Kidney (tissue), 14 donors: Measurements from ENCODE around the gene NEDD4L. TPM values are rescaled to one million over a fixed set of nuclear protein-coding genes. Genes with fewer than 3 reads are reported as not detected.

ENCODE experiments used
- DNase-seq, 5 donors: peaks; one replicate each; pipeline ENCODE4 v3.0.0-alpha.2; 2013 to 2020
- FAIRE-seq: peaks from 2 replicates; lab custom pipeline; 2012; peaks lifted over from hg19 to GRCh38; lab: Jason Lieb, UNC
- H3K27ac ChIP-seq, 2 donors: one replicate each; pipeline ENCODE4 v1.7.0; 2013; ENCODE audit warnings: low read depth in 2 of 2, low read length in 2 of 2, inconsistent platforms in 1 of 2
- H3K27me3 ChIP-seq: one replicate; pipeline ENCODE4 v1.7.1; 2013; ENCODE audit warnings: low read length, inconsistent platforms; ENCODE audit not compliant: control insufficient read depth, insufficient read depth
- H3K36me3 ChIP-seq, 3 donors: one replicate each; pipeline versions ENCODE4 v1.7.0 to v1.7.1; 2013; ENCODE audit warnings: low read length in 3 of 3, control low read depth in 1 of 3, inconsistent platforms in 1 of 3; ENCODE audit not compliant: insufficient read depth in 3 of 3, control insufficient read depth in 2 of 3
- H3K4me1 ChIP-seq, 3 donors: one replicate each; pipeline versions ENCODE4 v1.7.0 to v1.7.1; 2013; ENCODE audit warnings: low read length in 3 of 3, inconsistent platforms in 1 of 3, low read depth in 1 of 3; ENCODE audit not compliant: control insufficient read depth in 2 of 3, insufficient read depth in 2 of 3
- H3K4me3 ChIP-seq, 3 donors: one replicate each; pipeline versions ENCODE4 v1.7.0 to v1.8.1; 2013; ENCODE audit warnings: low read length in 3 of 3, control low read depth in 1 of 3, inconsistent platforms in 1 of 3
- H3K9ac ChIP-seq, 3 donors: one replicate each; pipeline versions ENCODE4 v1.7.0 to v1.7.1; 2013; ENCODE audit warnings: low read length in 3 of 3, control low read depth in 1 of 3, inconsistent platforms in 1 of 3
- H3K9me3 ChIP-seq, 3 donors: one replicate each; pipeline versions ENCODE4 v1.7.0 to v1.7.1; 2013; ENCODE audit warnings: low read length in 3 of 3, control low read depth in 1 of 3, inconsistent platforms in 1 of 3; ENCODE audit not compliant: control insufficient read depth in 2 of 3, insufficient read depth in 1 of 3
- intact Hi-C: fragments of 100-400 bp; cut with DNase I; formaldehyde crosslinking; loops from one replicate; pipeline ENCODE4 v1.11.1; 2022
- polyA plus RNA-seq: library from polyadenylated mRNA; stranded (reverse); fragments of 350-450 nt; fragmentation: Illumina TruSeq; extraction: RNeasy Lipid Tissue Mini Kit (QIAGEN cat#74804); gene quantifications from one replicate; pipeline ENCODE4 v1.2.3, GENCODE V29; 2014; ENCODE audit warnings: low read depth, low replicate concordance; ENCODE audit not compliant: insufficient read depth
- total RNA-seq: library from RNA; stranded (reverse); fragmentation: NEBNext Ultra II Directional; extraction: Animal tissue kit (Norgen Biotek cat#: 25700); gene quantifications from one replicate; pipeline ENCODE4 v1.2.1, GENCODE V29; 2021
- TF ChIP-seq, protein P1 (sequence below): IDR thresholded peaks from 3 replicates; pipeline ENCODE4 v1.5.1; 2012; ENCODE audit warnings: mild to moderate bottlenecking, moderate library complexity, borderline replicate concordance; ENCODE audit not compliant: insufficient read depth; ENCODE audit errors: extremely low read depth
- donor health status: control.
- donor health status: control.
- donor health status: control.
- donor health status: control.
- donor health status: control.
- donor health status: DM: yes; HTN: yes; CAD: no.
- donor health status: Normal renal cell carcinoma (clear cell type).

Gene NEDD4L
- total and polyA plus RNA-seq, 2 donors from 2014 or later: 90.8 to 95.7 TPM

DNA sequence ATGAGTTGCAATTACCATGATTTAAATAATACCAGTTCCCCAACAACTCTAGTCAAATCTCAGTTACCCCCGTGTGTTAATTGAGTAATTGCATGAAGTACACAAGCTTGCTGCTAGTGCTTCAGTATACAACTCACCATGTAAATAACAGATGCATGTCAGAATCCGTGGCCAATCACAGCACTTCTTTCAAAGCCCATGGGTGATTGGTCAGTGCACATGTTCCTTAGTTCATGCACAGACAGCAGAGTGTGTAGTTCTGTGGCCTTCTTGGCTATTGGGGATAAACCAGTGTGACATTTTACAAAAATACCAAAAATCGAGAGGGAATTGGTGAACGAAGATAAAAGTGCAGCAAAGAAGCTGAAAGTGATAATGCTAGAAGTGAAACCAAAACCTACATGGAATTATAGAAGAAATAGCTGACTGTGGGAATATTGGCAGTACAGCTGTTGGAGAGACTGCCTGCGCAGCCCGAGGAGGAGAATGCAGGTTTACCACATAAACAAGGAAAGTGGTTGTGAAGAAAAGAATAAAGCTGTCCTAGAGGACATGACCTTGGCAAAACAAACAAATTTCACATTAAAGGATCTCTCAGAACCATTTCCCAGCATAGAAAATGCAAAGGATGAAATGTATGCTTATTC, 59.4 kb downstream of the NEDD4L start:
- no peak for FAIRE-seq
- Histone ChIP-seq H3K4me3 (no peak overlapping the region), H3K9ac (no peak overlapping the region), H3K27ac (no peak overlapping the region), H3K36me3 (no peaks in the 10 kb centered on the region), H3K9me3 (no peaks in the 10 kb centered on the region), H3K27me3 (no peaks in the 10 kb centered on the region), H3K4me1 (no peaks in the 10 kb centered on the region)
- TF ChIP-seq, protein P1, sequence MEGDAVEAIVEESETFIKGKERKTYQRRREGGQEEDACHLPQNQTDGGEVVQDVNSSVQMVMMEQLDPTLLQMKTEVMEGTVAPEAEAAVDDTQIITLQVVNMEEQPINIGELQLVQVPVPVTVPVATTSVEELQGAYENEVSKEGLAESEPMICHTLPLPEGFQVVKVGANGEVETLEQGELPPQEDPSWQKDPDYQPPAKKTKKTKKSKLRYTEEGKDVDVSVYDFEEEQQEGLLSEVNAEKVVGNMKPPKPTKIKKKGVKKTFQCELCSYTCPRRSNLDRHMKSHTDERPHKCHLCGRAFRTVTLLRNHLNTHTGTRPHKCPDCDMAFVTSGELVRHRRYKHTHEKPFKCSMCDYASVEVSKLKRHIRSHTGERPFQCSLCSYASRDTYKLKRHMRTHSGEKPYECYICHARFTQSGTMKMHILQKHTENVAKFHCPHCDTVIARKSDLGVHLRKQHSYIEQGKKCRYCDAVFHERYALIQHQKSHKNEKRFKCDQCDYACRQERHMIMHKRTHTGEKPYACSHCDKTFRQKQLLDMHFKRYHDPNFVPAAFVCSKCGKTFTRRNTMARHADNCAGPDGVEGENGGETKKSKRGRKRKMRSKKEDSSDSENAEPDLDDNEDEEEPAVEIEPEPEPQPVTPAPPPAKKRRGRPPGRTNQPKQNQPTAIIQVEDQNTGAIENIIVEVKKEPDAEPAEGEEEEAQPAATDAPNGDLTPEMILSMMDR: no peak
- intact Hi-C loops: no loop called here
- no peak for DNase-seq

DNA sequence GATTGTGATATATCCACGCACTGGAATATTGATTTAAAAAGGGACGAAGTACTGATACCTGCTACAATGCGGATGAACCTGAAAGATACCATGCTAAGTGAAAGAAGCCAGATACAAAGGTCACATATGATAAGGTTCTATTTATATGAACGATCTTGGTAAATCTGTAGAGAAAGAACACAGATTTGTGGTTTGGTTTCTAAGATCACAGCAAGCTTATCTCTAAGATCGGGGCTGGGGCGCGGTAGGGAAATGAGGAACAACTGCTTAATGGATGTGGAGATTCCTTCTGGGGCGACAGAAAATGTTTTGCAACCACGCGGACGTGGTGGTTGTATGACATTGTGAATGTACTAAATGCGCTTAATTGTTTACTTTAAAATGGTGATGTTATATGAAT, 60.1 kb downstream of the NEDD4L start:
- Histone ChIP-seq H3K9me3 (no peaks in the 10 kb centered on the region), H3K9ac (no peak overlapping the region), H3K36me3 (no peaks in the 10 kb centered on the region), H3K27me3 (no peaks in the 10 kb centered on the region), H3K4me3 (no peak overlapping the region), H3K27ac (no peak overlapping the region), H3K4me1 (no peaks in the 10 kb centered on the region)
- FAIRE-seq (no peak), DNase-seq (no peak)
- intact Hi-C loops: no loop called here
- TF ChIP-seq, protein P1: no peak

DNA sequence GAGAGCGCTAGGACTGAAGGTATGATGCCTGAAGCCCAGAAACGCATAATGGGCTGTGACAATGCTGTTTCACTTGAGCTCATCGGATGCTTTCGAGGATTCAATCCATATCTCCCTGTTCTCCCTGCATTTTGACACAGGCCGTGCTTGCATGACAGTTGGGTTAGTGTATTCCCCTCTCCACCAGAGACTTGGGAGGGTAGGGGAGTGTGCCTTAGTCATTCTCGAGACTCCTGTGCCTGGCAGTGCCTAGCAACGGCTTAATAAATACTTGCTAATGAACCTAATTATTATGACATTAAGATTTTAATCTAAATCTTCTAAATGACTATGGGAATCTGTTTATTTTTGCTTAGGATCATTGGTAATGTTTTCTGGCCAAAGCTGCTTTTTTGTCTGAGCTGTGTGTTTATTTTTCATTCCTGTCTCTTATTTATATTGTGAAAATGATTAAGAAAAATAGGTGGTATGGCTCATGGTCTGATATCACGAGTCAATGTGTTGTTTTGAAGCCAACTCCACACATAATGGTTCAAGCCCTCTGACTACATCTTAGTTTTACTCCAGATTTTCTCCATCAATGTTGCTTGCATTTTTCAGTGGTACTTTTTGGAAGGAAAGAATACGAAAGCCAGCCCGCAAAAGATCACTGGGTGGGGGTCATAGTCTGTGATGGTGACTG, 61.3 kb downstream of the NEDD4L start:
- DNase-seq: no peak
- intact Hi-C loops: no loop called here
- Histone ChIP-seq H3K36me3 (no peaks in the 10 kb centered on the region), H3K4me3 (no peak overlapping the region), H3K9me3 (no peaks in the 10 kb centered on the region), H3K9ac (no peak overlapping the region), H3K4me1 (no peaks in the 10 kb centered on the region), H3K27ac (no peak overlapping the region), H3K27me3 (no peaks in the 10 kb centered on the region)
- TF ChIP-seq, protein P1: no peak
- FAIRE-seq: no peak
